K562 (cell line): ENCODE data around the gene KAZN. TPM values are rescaled to one million over a fixed set of nuclear protein-coding genes. Genes with fewer than 3 reads are reported as not detected.

Experiments
- CBFA2T3 ChIP-seq: fragments of 450-650 bp; IDR thresholded peaks from 2 replicates; pipeline ENCODE4 v1.6.1; 2017
- ELK1 ChIP-seq: sonication (generic); formaldehyde crosslinking; IDR thresholded peaks from 2 replicates; pipeline ENCODE4 v1.8.1; 2022; ENCODE audit warnings: missing genetic modification reagents
- ETS2 ChIP-seq: IDR thresholded peaks from 2 replicates; pipeline ENCODE4 v1.6.1; 2016; ENCODE audit warnings: borderline replicate concordance, missing genetic modification characterization, mild to moderate bottlenecking, moderate library complexity, missing compliant biosample characterization; ENCODE audit not compliant: poor library complexity, severe bottlenecking
- HEY1 ChIP-seq: fragments of 250-450 bp; sonication (Bioruptor Pico); IDR thresholded peaks from 2 replicates; pipeline ENCODE4 v1.5.0; 2020; ENCODE audit warnings: mild to moderate bottlenecking, moderate library complexity, borderline replicate concordance
- HNRNPL ChIP-seq: fragments of 200-400 bp; formaldehyde crosslinking; IDR thresholded peaks from 2 replicates; pipeline ENCODE4 v1.6.1; 2017; ENCODE audit warnings: low read depth, mild to moderate bottlenecking, low read length
- HOMEZ ChIP-seq: fragments of 250-450 bp; sonication (Bioruptor Pico); IDR thresholded peaks from 2 replicates; pipeline ENCODE4 v1.4.0; 2020; ENCODE audit warnings: mild to moderate bottlenecking, moderate library complexity
- MAFK ChIP-seq: IDR thresholded peaks from 2 replicates; pipeline ENCODE4 v1.6.1; 2011; ENCODE audit warnings: low read length, improper control_type of control experiment
- SFPQ ChIP-seq: fragments of 200-400 bp; formaldehyde crosslinking; IDR thresholded peaks from 2 replicates; pipeline ENCODE4 v1.6.1; 2017; ENCODE audit warnings: mild to moderate bottlenecking, low read depth, low read length, moderate library complexity
- TAF15 ChIP-seq: fragments of 200-400 bp; formaldehyde crosslinking; IDR thresholded peaks from 2 replicates; pipeline ENCODE4 v1.6.1; 2017; ENCODE audit warnings: mild to moderate bottlenecking, low read depth, low read length, moderate library complexity
- TRIM25 ChIP-seq: fragments of 450-650 bp; IDR thresholded peaks from 2 replicates; pipeline ENCODE4 v1.7.0; 2016; ENCODE audit warnings: borderline replicate concordance
- ZBTB11 ChIP-seq, 3 experiments: fragments of 200-800 bp in 1 of 3; fragments of 250-450 bp in 1 of 3; fragments of 450-650 bp in 1 of 3; sonication (Bioruptor Pico) in 1 of 3; sonication (Bioruptor generic) in 1 of 3; formaldehyde crosslinking in 1 of 3; IDR thresholded peaks; 2 replicates each; pipeline versions ENCODE4 v1.6.1 to v1.8.0; 2016 to 2022; ENCODE audit warnings: mild to moderate bottlenecking in 2 of 3, missing genetic modification characterization in 2 of 3, missing compliant biosample characterization in 1 of 3, moderate library complexity in 1 of 3
- ZKSCAN3 ChIP-seq: fragments of 250-450 bp; sonication (Bioruptor Pico); IDR thresholded peaks from 2 replicates; pipeline ENCODE4 v1.4.0; 2020
- ZNF408 ChIP-seq: fragments of 250-450 bp; sonication (Bioruptor Pico); IDR thresholded peaks from 2 replicates; pipeline ENCODE4 v1.4.0; 2020; ENCODE audit warnings: low read depth, mild to moderate bottlenecking, moderate library complexity
- ZNF449 ChIP-seq: fragments of 250-450 bp; sonication (Bioruptor Pico); IDR thresholded peaks from 2 replicates; pipeline ENCODE4 v1.8.0; 2022; ENCODE audit warnings: moderate library complexity, mild to moderate bottlenecking, inconsistent platforms
- ZNF551 ChIP-seq: fragments of 250-450 bp; sonication (Bioruptor Pico); IDR thresholded peaks from 2 replicates; pipeline ENCODE4 v1.5.0; 2021; ENCODE audit warnings: mild to moderate bottlenecking, moderate library complexity
- ZNF707 ChIP-seq: fragments of 250-450 bp; sonication (Bioruptor Pico); conservative IDR thresholded peaks from 2 replicates; pipeline ENCODE4 v1.8.0; 2022; ENCODE audit warnings: inconsistent platforms, mild to moderate bottlenecking, moderate library complexity
- polyA plus RNA-seq, 8 experiments: library from polyadenylated mRNA; depleted of rRNA in 4 of 8; stranded (reverse) in 5 of 8; unstranded in 3 of 8; fragments of >200 nt; fragmentation: Nextera tagmentation in 2 of 8; fragmentation: Illumina TruSeq in 1 of 8; extraction: Ambion mirVana in 2 of 8; extraction: Trizol in 1 of 8; gene quantifications; 2 replicates each; pipeline versions ENCODE4 v1.2.1 to v1.2.3, GENCODE V29; 2011 to 2014; ENCODE audit warnings: inconsistent platforms in 1 of 8, missing spikeins in 1 of 8
- total RNA-seq, 7 experiments: library from RNA; depleted of rRNA in 6 of 7; stranded (reverse); fragments of >200 nt in 6 of 7; fragmentation: Illumina TruSeq in 2 of 7; extraction: Trizol in 2 of 7; gene quantifications; 2 replicates each; pipeline versions ENCODE4 v1.2.1 to v1.2.3, GENCODE V29; 2011 to 2021; ENCODE audit warnings: low replicate concordance in 1 of 7

The KAZN gene
- total and polyA plus RNA-seq, 9 of the 15 experiments (the other 6 are each of a cell fraction or from before 2014, with no cell fraction given), result 2.1 to 21.6 (median 5.4) TPM

GRCh38 chr1:14888374-14888773 lies 289.9 kb downstream of the KAZN start (continued):
- TF ChIP-seq ELK1 (CRISPR knock-in tag) (no peak), MAFK (no peak), ZNF551 (no peak), CBFA2T3 (no peak), TAF15 (no peak), ZNF449 (CRISPR knock-in tag) (peak; percentile 82), HNRNPL (no peak), ZNF707 (CRISPR knock-in tag) (peak; percentile 69), TRIM25 (no peak), HEY1 (no peak), ZBTB11 (CRISPR knock-in tag; IDR thresholded peaks at IDR 0.05) (peak in 1 of 3 experiments; percentile 68; a peak in 2 of 6 replicates), ZKSCAN3 (CRISPR knock-in tag) (no peak), SFPQ (no peak), ZNF408 (CRISPR knock-in tag) (peak; percentile 82; the same call in 1 of the 2 replicates), ETS2 (tag) (no peak), HOMEZ (0 out of 2 replicates have a peak, but pooled peaks have one; percentile 41)
